CD14-positive monocyte (primary cell): ENCODE data around the gene C5orf15. TPM values are rescaled to one million over a fixed set of nuclear protein-coding genes. Genes with fewer than 3 reads are reported as not detected.
A peak's percentile ranks its signal among the peaks of the same experiment; 100 is the strongest.

Experiments
- DNase-seq, 3 donors: peaks; one replicate each; pipeline ENCODE4 v3.0.0-alpha.2; 2011 to 2022
- H2AFZ ChIP-seq: 2 replicates; pipeline ENCODE4 v1.6.0; 2012; ENCODE audit warnings: mild to moderate bottlenecking, low read depth, low read length, inconsistent platforms; ENCODE audit not compliant: insufficient read depth, poor library complexity, severe bottlenecking
- H3K27ac ChIP-seq, 2 donors: 1 replicate in 1 of 2; 2 replicates in 1 of 2; pipeline ENCODE4 v1.5.1; 2012 to 2013; ENCODE audit warnings: low read length in 2 of 2, control low read depth in 1 of 2, inconsistent platforms in 1 of 2, low read depth in 1 of 2, mild to moderate bottlenecking in 1 of 2
- H3K27me3 ChIP-seq, 2 donors: one replicate each; pipeline versions ENCODE4 v1.6.0 to v1.6.1; 2011 to 2013; ENCODE audit warnings: low read length in 2 of 2; ENCODE audit not compliant: control insufficient read depth in 2 of 2, insufficient read depth in 2 of 2
- H3K36me3 ChIP-seq, 2 donors: replicated peaks in 1 of 2; 1 replicate in 1 of 2; 2 replicates in 1 of 2; pipeline versions ENCODE4 v1.5.1 to v1.6.1; 2012 to 2013; ENCODE audit warnings: low read length in 2 of 2, control low read depth in 1 of 2, inconsistent platforms in 1 of 2, mild to moderate bottlenecking in 1 of 2; ENCODE audit not compliant: insufficient read depth in 2 of 2, control insufficient read depth in 1 of 2
- H3K4me1 ChIP-seq, 2 donors: 1 replicate in 1 of 2; 2 replicates in 1 of 2; pipeline versions ENCODE4 v1.5.1 to v1.6.1; 2012 to 2013; ENCODE audit warnings: low read length in 2 of 2, control low read depth in 1 of 2, inconsistent platforms in 1 of 2, mild to moderate bottlenecking in 1 of 2, moderate library complexity in 1 of 2; ENCODE audit not compliant: insufficient read depth in 2 of 2, control insufficient read depth in 1 of 2
- H3K4me2 ChIP-seq: replicated peaks from 2 replicates; pipeline ENCODE3; 2012; ENCODE audit warnings: low read length, moderate library complexity, mild to moderate bottlenecking; ENCODE audit not compliant: poor library complexity, severe bottlenecking; ENCODE audit errors: extremely low read depth
- H3K4me3 ChIP-seq, 3 experiments: fragments of 200-600 bp in 1 of 3; sonication (generic) in 1 of 3; replicated peaks in 1 of 3; 1 replicate in 2 of 3; 2 replicates in 1 of 3; pipeline ENCODE4 v1.5.1; 2011 to 2013; ENCODE audit warnings: low read length in 3 of 3, mild to moderate bottlenecking in 3 of 3, control low read depth in 2 of 3, low read depth in 2 of 3, inconsistent platforms in 1 of 3, moderate library complexity in 1 of 3
- H3K79me2 ChIP-seq: 2 replicates; pipeline ENCODE4 v1.6.0; 2012; ENCODE audit warnings: mild to moderate bottlenecking, control low read depth, inconsistent platforms, low read length, moderate library complexity; ENCODE audit not compliant: insufficient read depth
- H3K9ac ChIP-seq: 2 replicates; pipeline ENCODE4 v1.6.0; 2017; ENCODE audit warnings: low read length, mild to moderate bottlenecking; ENCODE audit not compliant: insufficient read depth, poor library complexity, severe bottlenecking
- H3K9me3 ChIP-seq, 2 donors: replicated peaks in 1 of 2; 1 replicate in 1 of 2; 2 replicates in 1 of 2; pipeline versions ENCODE4 v1.5.1 to v1.6.1; 2012 to 2013; ENCODE audit warnings: low read length in 2 of 2, control low read depth in 1 of 2; ENCODE audit not compliant: control insufficient read depth in 1 of 2, insufficient read depth in 1 of 2
- H4K20me1 ChIP-seq: 2 replicates; pipeline ENCODE4 v1.6.0; 2012; ENCODE audit warnings: mild to moderate bottlenecking, low read length, control low read depth, moderate library complexity; ENCODE audit not compliant: insufficient read depth
- H3K27ac Mint-ChIP-seq, 7 donors: one replicate each; pipeline ENCODE4 v1.8.0; 2020; ENCODE audit warnings: mild to moderate bottlenecking in 7 of 7, mixed read lengths in 7 of 7, moderate library complexity in 6 of 7, inconsistent platforms in 2 of 7
- H3K27me3 Mint-ChIP-seq, 3 donors: one replicate each; pipeline ENCODE4 v1.8.0; 2021 to 2022; ENCODE audit warnings: low read depth in 3 of 3, mild to moderate bottlenecking in 3 of 3, mixed read lengths in 3 of 3, moderate library complexity in 3 of 3, inconsistent platforms in 1 of 3
- H3K36me3 Mint-ChIP-seq, 2 donors: one replicate each; pipeline ENCODE4 v1.8.0; 2020; ENCODE audit warnings: mixed read lengths in 2 of 2, inconsistent platforms in 1 of 2, mild to moderate bottlenecking in 1 of 2
- H3K4me1 Mint-ChIP-seq: one replicate; pipeline ENCODE4 v1.8.0; 2020; ENCODE audit warnings: mild to moderate bottlenecking, mixed read lengths
- H3K4me3 Mint-ChIP-seq, 2 donors: one replicate each; pipeline ENCODE4 v1.8.0; 2020; ENCODE audit warnings: mild to moderate bottlenecking in 2 of 2, mixed read lengths in 2 of 2, moderate library complexity in 1 of 2
- H3K9me3 Mint-ChIP-seq, 7 donors: one replicate each; pipeline ENCODE4 v1.8.0; 2020 to 2022; ENCODE audit warnings: mixed read lengths in 7 of 7, mild to moderate bottlenecking in 6 of 7, moderate library complexity in 6 of 7, inconsistent platforms in 2 of 7
- CTCF ChIP-seq: fragments of 200-600 bp; IDR thresholded peaks from one replicate; pipeline ENCODE4 v1.8.0; 2022; ENCODE audit warnings: antibody characterized with exemption, mild to moderate bottlenecking
- WGBS: methylation state at CpG from one replicate; pipeline ENCODE4 v1.1.5; 2013; ENCODE audit warnings: missing lambda C conversion rate; ENCODE audit not compliant: insufficient coverage; 5-methylcytosine and 5-hydroxymethylcytosine counted together
- intact Hi-C, 2 donors: fragments of 100-400 bp; cut with micrococcal nuclease; formaldehyde crosslinking; loops; one replicate each; pipeline versions ENCODE4 v1.15.0 to v1.15.1; 2023
- polyA plus RNA-seq, 3 donors: library from polyadenylated mRNA; depleted of rRNA in 1 of 3; unstranded in 2 of 3; stranded (reverse) in 1 of 3; fragments of 300-500 nt in 2 of 3; fragments of >200 nt in 1 of 3; fragmentation: Illumina TruSeq in 2 of 3; gene quantifications; 1 replicate in 2 of 3; 2 replicates in 1 of 3; pipeline ENCODE4 v1.2.3, GENCODE V29; 2012 to 2021

The C5orf15 gene
- polyA plus RNA-seq, 3 donors = 38.0 to 59.2 (median 46.9) TPM

GRCh38 chr5:133930061-133930812, 38.2 kb downstream of the C5orf15 start:
- no peak for TF ChIP-seq CTCF
- H4K20me1 ChIP-seq = no peaks in the 10 kb centered on the region
- Mint-ChIP-seq H3K27ac (peak overlapping the region; percentile 41 to 73 (median 66)), H3K4me1 (peaks cover 34% of the 10 kb centered on the region), H3K4me3 (peak overlapping the region; percentile 70 to 87), H3K9me3 (no peaks in the 10 kb centered on the region), H3K36me3 (peaks cover 0 to 1% of the 10 kb centered on the region in 2 donors), H3K27me3 (peaks cover 5 to 10% (median 6%) of the 10 kb centered on the region in 3 donors)
- peak in 2 of 3 donors; percentile 14 to 36 for DNase-seq
- H3K36me3 ChIP-seq = no peaks in the 10 kb centered on the region
- peaks cover 29 to 36% of the 10 kb centered on the region in 2 donors for H3K4me1 ChIP-seq
- peak overlapping the region in 1 of 2 donors; percentile 12 for H3K27ac ChIP-seq
- H3K4me2 ChIP-seq = peak overlapping the region; percentile 58
- H2AFZ ChIP-seq = peak overlapping the region; percentile 66
- no peaks in the 10 kb centered on the region for H3K79me2 ChIP-seq
- WGBS = 30% methylated on average over 12 of the region's 16 CpGs
- no peaks in the 10 kb centered on the region for H3K27me3 ChIP-seq
- no peaks in the 10 kb centered on the region for H3K9me3 ChIP-seq
- intact Hi-C loops = loop anchor here in 1 of 2 donors (10.0 kb wide), 1 partner anchor 375 kb away; no protein-coding TSS in a partner anchor
- peak overlapping the region in 2 of 3 experiments; percentile 8 to 54 for H3K4me3 ChIP-seq
- peak overlapping the region; percentile 1 for H3K9ac ChIP-seq

- Mint-ChIP-seq H3K27me3 (peaks cover 6 to 14% (median 9%) of the 10 kb centered on the region in 3 donors), H3K36me3 (no peaks in the 10 kb centered on the region), H3K9me3 (no peaks in the 10 kb centered on the region), H3K4me1 (peaks cover 34% of the 10 kb centered on the region), H3K4me3 (no peak overlapping the region), H3K27ac (peak overlapping the region in 1 of 7 donors; percentile 54)
- Histone ChIP-seq H3K4me1 (peaks cover 29 to 36% of the 10 kb centered on the region in 2 donors), H3K36me3 (no peaks in the 10 kb centered on the region), H3K27me3 (no peaks in the 10 kb centered on the region), H3K9ac (no peak overlapping the region), H2AFZ (no peak overlapping the region), H3K4me3 (no peak overlapping the region), H3K79me2 (no peaks in the 10 kb centered on the region), H3K27ac (no peak overlapping the region), H3K9me3 (no peaks in the 10 kb centered on the region), H3K4me2 (no peak overlapping the region), H4K20me1 (no peaks in the 10 kb centered on the region)
- no peak for DNase-seq
- intact Hi-C loops = no loop called here
- TF ChIP-seq CTCF = no peak
- WGBS = 43% methylated on average over 2 of the region's 9 CpGs
Measured at GRCh38 chr5:133928587-133929393, 39.6 kb downstream of the C5orf15 start.
